HEK293 (cell line): Measurements from ENCODE around the gene OR4X1.

Source experiments
- CTCF ChIA-PET: fragments of 350-600 bp; formaldehyde crosslinking; extraction: SDS; loops from one replicate; lab custom pipeline; 2021; ENCODE audit warnings: antibody characterized with exemption; lab: Yijun Ruan, JAX
- POLR2A ChIA-PET: fragments of 300-600 bp; formaldehyde crosslinking; extraction: SDS; loops from one replicate; lab custom pipeline; 2020; ENCODE audit warnings: antibody characterized with exemption, inconsistent platforms; lab: Yijun Ruan, JAX
- H3K27ac ChIP-seq: fragments of 200-500 bp; sonication (Bioruptor generic); 2 replicates; pipeline ENCODE4 v1.5.1; 2014; ENCODE audit warnings: low read depth, low read length, control low read depth, inconsistent platforms; ENCODE audit errors: extremely low read depth
- H3K36me3 ChIP-seq, 2 experiments: fragments of 200-500 bp in 1 of 2; sonication (Bioruptor generic) in 1 of 2; 1 replicate in 1 of 2; 2 replicates in 1 of 2; pipeline ENCODE4 v1.5.1; 2014 to 2017; ENCODE audit warnings: inconsistent platforms in 2 of 2, low read length in 2 of 2; ENCODE audit not compliant: control insufficient read depth in 2 of 2, insufficient read depth in 1 of 2
- H3K4me1 ChIP-seq: fragments of 200-500 bp; sonication (Bioruptor generic); 2 replicates; pipeline ENCODE4 v1.5.1; 2014; ENCODE audit warnings: mild to moderate bottlenecking, low read length, inconsistent platforms; ENCODE audit not compliant: control insufficient read depth, insufficient read depth
- H3K4me3 ChIP-seq: 2 replicates; pipeline ENCODE4 v1.5.1; 2011; ENCODE audit warnings: low read depth, mild to moderate bottlenecking, control low read depth, low read length, moderate library complexity
- H3K9me3 ChIP-seq: fragments of 200-500 bp; sonication (Bioruptor generic); 2 replicates; pipeline ENCODE4 v1.5.1; 2014; ENCODE audit warnings: low read depth, low read length, inconsistent platforms; ENCODE audit not compliant: control insufficient read depth, insufficient read depth
- ATF2 ChIP-seq: fragments of 450-650 bp; formaldehyde crosslinking; IDR thresholded peaks from 2 replicates; pipeline ENCODE4 v1.5.1; 2016; ENCODE audit warnings: missing biosample characterization, missing genetic modification characterization, low read depth
- CTCF ChIP-seq: fragments of 450-650 bp; formaldehyde crosslinking; IDR thresholded peaks from 2 replicates; pipeline ENCODE4 v1.5.1; 2016; ENCODE audit warnings: missing biosample characterization, missing genetic modification characterization
- KLF16 ChIP-seq: fragments of 450-650 bp; formaldehyde crosslinking; IDR thresholded peaks from 2 replicates; pipeline ENCODE4 v1.5.1; 2017; ENCODE audit warnings: missing biosample characterization, missing genetic modification characterization
- PRDM10 ChIP-seq: fragments of 450-650 bp; formaldehyde crosslinking; IDR thresholded peaks from 2 replicates; pipeline ENCODE4 v1.5.1; 2016; ENCODE audit warnings: missing biosample characterization, missing genetic modification characterization
- SP3 ChIP-seq: fragments of 450-650 bp; formaldehyde crosslinking; IDR thresholded peaks from 2 replicates; pipeline ENCODE4 v1.5.1; 2016; ENCODE audit warnings: missing biosample characterization, missing genetic modification characterization
- ZFP69B ChIP-seq: fragments of 450-650 bp; formaldehyde crosslinking; IDR thresholded peaks from 2 replicates; pipeline ENCODE4 v1.5.1; 2016; ENCODE audit warnings: missing biosample characterization, missing genetic modification characterization
- ZNF114 ChIP-seq: fragments of 450-650 bp; formaldehyde crosslinking; IDR thresholded peaks from 2 replicates; pipeline ENCODE4 v1.5.0; 2017; ENCODE audit warnings: missing biosample characterization, missing genetic modification characterization
- ZNF16 ChIP-seq: fragments of 450-650 bp; formaldehyde crosslinking; IDR thresholded peaks from 2 replicates; pipeline ENCODE4 v1.5.1; 2016; ENCODE audit warnings: low read depth, missing biosample characterization, missing genetic modification characterization
- ZNF214 ChIP-seq: fragments of 450-650 bp; formaldehyde crosslinking; IDR thresholded peaks from 2 replicates; pipeline ENCODE4 v1.5.1; 2017; ENCODE audit warnings: missing biosample characterization, mild to moderate bottlenecking, missing genetic modification characterization, borderline replicate concordance
- ZNF280C ChIP-seq: fragments of 450-650 bp; formaldehyde crosslinking; IDR thresholded peaks from 2 replicates; pipeline ENCODE4 v1.5.1; 2016; ENCODE audit warnings: missing biosample characterization, missing genetic modification characterization
- ZNF280D ChIP-seq: fragments of 450-650 bp; formaldehyde crosslinking; IDR thresholded peaks from 2 replicates; pipeline ENCODE4 v1.5.1; 2016; ENCODE audit warnings: missing biosample characterization, missing genetic modification characterization
- ZNF341 ChIP-seq: fragments of 450-650 bp; formaldehyde crosslinking; IDR thresholded peaks from 2 replicates; pipeline ENCODE4; 2016; ENCODE audit warnings: low read depth, missing biosample characterization, missing genetic modification characterization
- ZNF398 ChIP-seq: fragments of 450-650 bp; formaldehyde crosslinking; IDR thresholded peaks from 2 replicates; pipeline ENCODE4 v1.5.1; 2017; ENCODE audit warnings: missing biosample characterization, missing genetic modification characterization
- ZNF501 ChIP-seq: fragments of 450-650 bp; formaldehyde crosslinking; IDR thresholded peaks from 2 replicates; pipeline ENCODE4 v1.5.1; 2016; ENCODE audit warnings: missing biosample characterization, missing genetic modification characterization
- ZNF548 ChIP-seq: fragments of 450-650 bp; formaldehyde crosslinking; IDR thresholded peaks from 2 replicates; pipeline ENCODE4 v1.5.1; 2016; ENCODE audit warnings: missing biosample characterization, missing genetic modification characterization
- ZNF792 ChIP-seq: fragments of 450-650 bp; formaldehyde crosslinking; IDR thresholded peaks from 2 replicates; pipeline ENCODE4 v1.5.1; 2016; ENCODE audit warnings: missing biosample characterization, missing genetic modification characterization

OR4X1 gene

GRCh38 chr11:48242501-48242900, 21.2 kb upstream of the OR4X1 start:
- no peak for TF ChIP-seq ZNF214
- TF ChIP-seq ZNF792 (tag by site-specific recombination), result no peak
- no peak for TF ChIP-seq ZNF341 (tag by site-specific recombination)
- no peak for TF ChIP-seq ATF2 (tag by site-specific recombination)
- no peak for TF ChIP-seq SP3
- TF ChIP-seq ZNF280C (tag by site-specific recombination), result no peak
- TF ChIP-seq ZNF114, result no peak
- no peak for TF ChIP-seq PRDM10 (tag by site-specific recombination)
- TF ChIP-seq ZFP69B (tag by site-specific recombination), result no peak
- POLR2A ChIA-PET, result no interaction called here
- Histone ChIP-seq H3K4me1 (no peaks in the 10 kb centered on the region), H3K36me3 (no peaks in the 10 kb centered on the region), H3K9me3 (no peaks in the 10 kb centered on the region), H3K27ac (no peak overlapping the region), H3K4me3 (no peak overlapping the region)
- CTCF ChIA-PET, result no interaction called here

- POLR2A ChIA-PET, result no interaction called here
- Histone ChIP-seq H3K27ac (no peak within 1 kb of the TSS), H3K9me3 (no peaks in the 10 kb centered on the region), H3K36me3 (no peaks in the 10 kb centered on the region), H3K4me1 (no peaks in the 10 kb centered on the region), H3K4me3 (no peak within 1 kb of the TSS)
- CTCF ChIA-PET, result no interaction called here
- TF ChIP-seq ZNF501 (tag by site-specific recombination) (no peak), PRDM10 (tag by site-specific recombination) (no peak), CTCF (tag by site-specific recombination) (no peak), ZNF398 (tag by site-specific recombination) (no peak), ZNF16 (tag by site-specific recombination) (no peak), ZNF548 (tag by site-specific recombination) (no peak), KLF16 (no peak), ZNF280D (tag by site-specific recombination) (no peak)
Observed at GRCh38 chr11:48244804-48245203, 18.9 kb upstream of the OR4X1 start, which contains the start of gene OR4X2. TSS of gene OR4X2 (plus strand) at chr11:48245104. CDS start at chr11:48245104, 0 bp downstream.
